DMS79 treated with DMSO at 0.1 percent for 48 hours (cell line): ENCODE results near the gene LTO1.

Experiments
- DNase-seq: peaks from one replicate; lab custom pipeline; 2025; lab: John Stamatoyannopoulos, UW

Gene LTO1

DNA sequence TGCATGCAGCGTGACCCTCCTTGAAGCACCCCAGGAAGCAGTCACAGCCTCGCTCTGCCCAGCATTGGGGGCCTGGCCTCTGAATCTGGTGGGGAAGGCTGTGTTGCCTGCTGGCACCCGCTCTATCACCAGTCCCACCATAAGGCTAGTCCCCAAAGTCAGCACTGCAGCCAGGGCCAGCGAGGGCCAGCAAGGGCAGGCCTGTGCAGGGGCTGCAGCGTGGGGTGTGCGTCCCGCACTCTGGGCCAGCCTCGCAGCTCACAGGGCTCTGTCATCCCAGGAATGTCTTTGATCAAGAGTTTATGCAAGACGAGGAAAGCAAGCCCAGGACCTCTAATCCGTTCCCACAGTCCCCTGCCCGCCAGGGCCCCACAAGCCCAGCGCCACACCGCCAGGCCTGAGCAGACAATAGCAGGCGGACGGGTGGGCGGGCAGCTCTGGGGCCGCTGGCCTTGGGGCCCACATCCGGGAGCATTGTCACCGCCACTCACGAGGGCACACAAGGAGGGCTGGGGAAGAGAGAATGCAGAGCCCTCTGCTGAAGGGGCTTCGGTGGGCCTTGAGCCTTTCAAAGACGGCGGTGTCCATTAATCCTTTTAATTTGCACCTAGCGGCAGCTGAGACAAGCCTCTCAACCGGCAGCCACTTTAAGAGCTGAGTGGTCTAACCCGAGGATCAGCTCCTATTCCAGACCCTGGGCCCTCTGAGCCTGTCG is 17.1 kb downstream of the LTO1 start:
- no peak for DNase-seq

DNA sequence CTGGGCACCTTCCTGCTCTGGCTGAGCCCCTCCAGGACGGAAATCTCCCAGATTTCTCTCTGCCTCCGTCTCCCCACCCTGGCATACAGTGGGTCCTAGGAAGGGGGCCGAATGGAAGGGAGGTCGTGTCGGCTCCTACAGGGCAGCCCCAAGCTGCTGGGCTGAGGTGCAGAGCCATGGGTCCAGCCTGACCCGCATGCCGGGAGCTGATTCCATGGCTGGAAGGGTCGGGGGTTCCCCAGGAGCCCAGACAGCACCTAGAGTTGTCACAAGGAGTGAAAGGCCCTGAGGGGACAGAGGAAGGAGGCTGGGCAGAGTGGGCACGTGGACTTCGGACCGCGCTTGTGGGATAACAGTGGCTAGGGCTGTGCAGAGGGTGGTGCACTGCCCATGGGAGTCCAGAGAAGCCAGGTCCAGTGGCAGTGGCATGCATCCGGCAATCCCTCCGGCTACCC is 17.7 kb downstream of the LTO1 start:
- no peak for DNase-seq

DNA sequence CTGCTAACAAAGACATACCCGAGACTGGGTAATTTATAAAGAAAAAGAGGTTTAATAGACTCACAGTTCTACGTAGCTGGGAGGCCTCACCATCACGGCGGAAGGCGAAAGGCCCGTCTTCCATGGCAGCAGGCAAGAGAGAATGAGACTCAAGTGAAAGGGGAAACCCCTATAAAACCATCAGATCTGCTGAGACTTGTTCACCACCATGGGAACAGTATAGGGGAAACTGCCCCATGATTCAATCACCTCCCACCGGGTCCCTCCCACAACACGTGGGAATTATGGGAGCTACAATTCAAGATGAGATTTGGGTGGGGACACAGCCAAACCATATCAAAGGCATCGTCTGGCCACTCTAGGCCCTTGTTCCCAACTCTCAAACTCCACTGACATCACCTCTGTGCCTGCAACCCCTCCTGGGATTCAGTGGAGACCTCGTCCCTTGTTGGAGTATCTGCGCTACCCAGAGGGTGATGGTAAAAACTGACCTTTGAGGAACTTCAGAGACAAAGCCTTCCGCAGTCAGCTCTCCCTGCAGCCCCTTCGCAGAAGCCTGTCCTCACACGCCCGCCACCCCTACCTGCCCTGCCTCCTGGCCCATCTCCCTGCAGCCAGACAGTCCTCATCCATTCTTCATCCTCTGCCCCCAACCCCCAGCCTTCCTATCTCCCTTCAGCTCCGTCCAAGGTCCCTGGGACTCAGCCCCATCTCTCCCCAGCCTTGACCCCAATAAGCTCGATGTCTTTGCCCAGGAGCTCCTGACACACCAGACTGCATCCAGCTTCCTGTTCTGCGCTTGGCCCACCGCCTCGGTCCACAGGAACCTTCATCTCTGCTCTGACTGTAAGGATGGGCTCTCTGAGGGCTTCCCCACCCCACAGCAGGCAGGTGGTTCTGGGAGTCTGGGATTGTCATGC is 18.4 kb downstream of the LTO1 start:
- DNase-seq, result no peak

DNA sequence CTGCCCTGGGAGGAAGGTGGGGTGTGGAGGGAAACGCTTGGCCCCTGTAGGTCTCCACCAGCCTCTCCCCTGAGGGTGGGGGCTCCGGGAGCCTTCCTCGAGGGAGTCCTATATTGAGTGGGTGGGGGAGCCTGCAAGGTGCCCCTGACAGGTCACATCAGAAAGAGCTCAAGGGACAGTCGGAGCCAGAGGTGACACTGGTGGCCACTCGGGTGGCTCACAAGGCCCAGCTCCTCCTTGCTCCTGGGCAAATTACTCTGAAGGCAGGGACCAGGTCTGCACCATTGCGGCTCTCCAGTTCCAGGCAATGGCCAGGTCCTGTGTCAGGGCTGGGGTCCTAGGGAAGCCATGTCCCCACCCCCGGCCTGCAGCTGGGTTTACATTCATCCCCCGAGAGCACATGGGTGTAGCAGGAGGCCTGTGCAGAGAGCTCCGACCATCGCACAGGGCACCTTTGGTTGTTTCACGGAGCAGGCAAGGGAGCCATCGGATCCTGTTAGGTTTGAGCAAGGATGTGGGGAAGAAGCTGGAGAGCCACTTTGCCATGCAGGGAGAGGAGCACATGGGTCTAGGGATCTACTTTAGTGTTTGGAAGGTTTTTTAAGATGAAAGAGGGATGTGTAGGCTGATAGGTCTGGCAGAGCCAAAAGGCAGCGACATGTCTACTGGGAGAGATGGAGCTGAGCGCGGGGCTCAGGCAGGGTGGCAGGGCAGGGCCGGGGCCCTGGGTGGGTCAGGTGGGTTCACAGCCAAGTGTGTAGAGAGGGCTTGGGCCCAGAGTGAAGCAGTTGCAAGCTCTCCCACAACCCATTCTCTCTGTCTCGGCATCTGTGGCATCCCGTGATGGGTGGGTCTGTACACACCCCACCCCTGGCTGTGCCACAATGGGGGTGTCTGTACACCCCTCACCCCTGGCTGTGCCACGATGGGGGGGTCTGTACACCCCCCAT is 19.4 kb downstream of the LTO1 start:
- DNase-seq, result no peak

DNA sequence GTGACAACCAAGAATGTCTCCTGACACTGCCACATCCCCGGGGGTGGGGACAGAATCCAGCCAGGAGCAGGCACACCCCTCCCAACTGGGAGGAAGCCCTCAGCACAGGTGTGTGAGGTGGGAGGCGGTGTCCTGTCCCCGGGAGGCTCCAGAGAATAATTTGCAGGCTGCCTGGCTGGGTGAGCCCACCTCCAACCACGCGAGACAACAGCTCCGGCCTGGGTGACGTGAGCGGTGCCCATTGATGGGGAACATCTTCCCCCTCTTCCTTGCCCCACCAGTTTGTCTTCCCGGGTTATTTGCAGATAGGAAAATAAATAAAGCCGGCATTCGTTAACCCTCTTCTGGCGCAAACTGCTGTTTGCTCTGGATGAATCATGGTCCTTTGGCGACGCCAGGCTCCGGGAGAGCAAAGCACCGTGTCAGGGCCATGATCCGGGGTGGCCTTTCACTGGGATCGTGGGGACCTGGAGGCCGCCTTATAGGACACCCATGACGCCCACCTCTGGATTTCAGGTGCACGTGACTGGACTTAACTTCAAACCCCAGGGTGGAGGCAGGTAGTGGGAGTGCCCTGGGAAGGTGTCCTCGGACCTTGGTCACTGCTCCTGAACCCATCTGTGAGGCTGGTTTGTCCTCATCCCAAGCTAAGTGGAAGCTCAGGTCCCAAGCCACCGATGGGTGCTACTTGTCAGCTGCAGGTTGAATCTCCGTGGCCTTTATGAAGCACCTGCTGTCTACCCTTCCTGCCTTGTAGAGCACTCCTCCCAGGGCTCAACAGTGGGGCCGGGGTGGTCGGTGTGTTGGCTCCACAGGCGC is 20.3 kb downstream of the LTO1 start:
- DNase-seq, result no peak

DNA sequence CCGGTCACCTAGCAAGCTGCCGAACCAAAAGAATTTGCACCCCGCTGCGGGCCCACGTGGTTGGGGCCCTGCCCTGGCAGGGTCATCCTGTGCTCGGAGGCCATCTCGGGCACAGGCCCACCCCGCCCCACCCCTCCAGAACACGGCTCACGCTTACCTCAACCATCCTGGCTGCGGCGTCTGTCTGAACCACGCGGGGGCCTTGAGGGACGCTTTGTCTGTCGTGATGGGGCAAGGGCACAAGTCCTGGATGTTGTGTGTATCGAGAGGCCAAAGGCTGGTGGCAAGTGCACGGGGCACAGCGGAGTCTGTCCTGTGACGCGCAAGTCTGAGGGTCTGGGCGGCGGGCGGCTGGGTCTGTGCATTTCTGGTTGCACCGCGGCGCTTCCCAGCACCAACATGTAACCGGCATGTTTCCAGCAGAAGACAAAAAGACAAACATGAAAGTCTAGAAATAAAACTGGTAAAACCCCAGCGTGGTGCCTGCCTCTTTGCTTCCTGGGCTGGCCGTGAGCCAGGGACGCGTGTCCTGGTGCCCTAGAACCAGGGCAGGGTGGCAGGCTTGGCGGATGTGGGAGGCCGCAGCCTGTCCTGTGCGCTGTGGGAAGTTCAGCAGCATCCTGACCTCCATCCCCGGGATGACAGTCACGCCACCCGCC is 21.0 kb downstream of the LTO1 start:
- DNase-seq, result no peak

DNA sequence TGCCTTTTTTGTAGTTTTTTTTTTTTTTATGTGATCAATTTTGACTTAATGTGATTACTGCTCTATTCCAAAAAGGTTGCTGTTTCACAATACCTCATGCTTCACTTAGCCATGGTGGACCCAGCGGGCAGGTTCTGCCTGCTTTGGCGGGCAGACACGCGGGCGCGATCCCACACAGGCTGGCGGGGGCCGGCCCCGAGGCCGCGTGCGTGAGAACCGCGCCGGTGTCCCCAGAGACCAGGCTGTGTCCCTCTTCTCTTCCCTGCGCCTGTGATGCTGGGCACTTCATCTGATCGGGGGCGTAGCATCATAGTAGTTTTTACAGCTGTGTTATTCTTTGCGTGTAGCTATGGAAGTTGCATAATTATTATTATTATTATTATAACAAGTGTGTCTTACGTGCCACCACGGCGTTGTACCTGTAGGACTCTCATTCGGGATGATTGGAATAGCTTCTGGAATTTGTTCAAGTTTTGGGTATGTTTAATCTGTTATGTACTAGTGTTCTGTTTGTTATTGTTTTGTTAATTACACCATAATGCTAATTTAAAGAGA is 21.7 kb downstream of the LTO1 start:
- DNase-seq, result no peak

DNA sequence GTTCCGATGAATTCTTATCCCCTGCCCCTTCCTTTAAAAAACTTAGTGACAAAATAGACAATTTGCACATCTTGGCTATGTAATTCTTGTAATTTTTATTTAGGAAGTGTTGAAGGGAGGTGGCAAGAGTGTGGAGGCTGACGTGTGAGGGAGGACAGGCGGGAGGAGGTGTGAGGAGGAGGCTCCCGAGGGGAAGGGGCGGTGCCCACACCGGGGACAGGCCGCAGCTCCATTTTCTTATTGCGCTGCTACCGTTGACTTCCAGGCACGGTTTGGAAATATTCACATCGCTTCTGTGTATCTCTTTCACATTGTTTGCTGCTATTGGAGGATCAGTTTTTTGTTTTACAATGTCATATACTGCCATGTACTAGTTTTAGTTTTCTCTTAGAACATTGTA is 22.2 kb downstream of the LTO1 start:
- DNase-seq, result no peak

DNA sequence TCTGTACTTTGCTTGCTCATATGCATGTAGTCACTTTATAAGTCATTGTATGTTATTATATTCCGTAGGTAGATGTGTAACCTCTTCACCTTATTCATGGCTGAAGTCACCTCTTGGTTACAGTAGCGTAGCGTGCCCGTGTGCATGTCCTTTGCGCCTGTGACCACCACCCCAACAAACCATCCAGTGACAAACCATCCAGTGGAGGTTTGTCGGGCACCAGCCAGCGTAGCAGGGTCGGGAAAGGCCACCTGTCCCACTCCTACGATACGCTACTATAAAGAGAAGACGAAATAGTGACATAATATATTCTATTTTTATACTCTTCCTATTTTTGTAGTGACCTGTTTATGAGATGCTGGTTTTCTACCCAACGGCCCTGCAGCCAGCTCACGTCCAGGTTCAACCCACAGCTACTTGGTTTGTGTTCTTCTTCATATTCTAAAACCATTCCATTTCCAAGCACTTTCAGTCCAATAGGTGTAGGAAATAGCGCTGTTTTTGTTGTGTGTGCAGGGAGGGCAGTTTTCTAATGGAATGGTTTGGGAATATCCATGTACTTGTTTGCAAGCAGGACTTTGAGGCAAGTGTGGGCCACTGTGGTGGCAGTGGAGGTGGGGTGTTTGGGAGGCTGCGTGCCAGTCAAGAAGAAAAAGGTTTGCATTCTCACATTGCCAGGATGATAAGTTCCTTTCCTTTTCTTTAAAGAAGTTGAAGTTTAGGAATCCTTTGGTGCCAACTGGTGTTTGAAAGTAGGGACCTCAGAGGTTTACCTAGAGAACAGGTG is 23.1 kb downstream of the LTO1 start:
- no peak for DNase-seq

DNA sequence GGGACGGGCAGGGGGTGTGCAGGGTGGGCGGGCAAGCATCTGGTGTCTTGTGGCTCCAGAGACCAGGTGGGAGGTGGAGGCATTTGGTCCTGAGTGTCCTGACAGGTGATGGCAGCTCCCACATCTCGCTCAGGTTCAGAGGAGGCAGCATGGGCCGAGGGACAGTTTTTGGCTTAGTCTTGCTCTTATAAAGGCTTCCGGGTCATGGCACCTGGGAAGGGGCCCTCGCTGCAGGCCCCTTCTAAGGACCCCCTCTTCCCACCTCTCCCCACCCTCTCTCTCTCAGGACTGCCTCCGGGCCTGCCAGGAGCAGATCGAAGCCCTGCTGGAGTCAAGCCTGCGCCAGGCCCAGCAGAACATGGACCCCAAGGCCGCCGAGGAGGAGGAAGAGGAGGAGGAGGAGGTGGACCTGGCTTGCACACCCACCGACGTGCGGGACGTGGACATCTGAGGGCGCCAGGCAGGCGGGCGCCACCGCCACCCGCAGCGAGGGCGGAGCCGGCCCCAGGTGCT is 24.3 kb downstream of the LTO1 start:
- no peak for DNase-seq

DNA sequence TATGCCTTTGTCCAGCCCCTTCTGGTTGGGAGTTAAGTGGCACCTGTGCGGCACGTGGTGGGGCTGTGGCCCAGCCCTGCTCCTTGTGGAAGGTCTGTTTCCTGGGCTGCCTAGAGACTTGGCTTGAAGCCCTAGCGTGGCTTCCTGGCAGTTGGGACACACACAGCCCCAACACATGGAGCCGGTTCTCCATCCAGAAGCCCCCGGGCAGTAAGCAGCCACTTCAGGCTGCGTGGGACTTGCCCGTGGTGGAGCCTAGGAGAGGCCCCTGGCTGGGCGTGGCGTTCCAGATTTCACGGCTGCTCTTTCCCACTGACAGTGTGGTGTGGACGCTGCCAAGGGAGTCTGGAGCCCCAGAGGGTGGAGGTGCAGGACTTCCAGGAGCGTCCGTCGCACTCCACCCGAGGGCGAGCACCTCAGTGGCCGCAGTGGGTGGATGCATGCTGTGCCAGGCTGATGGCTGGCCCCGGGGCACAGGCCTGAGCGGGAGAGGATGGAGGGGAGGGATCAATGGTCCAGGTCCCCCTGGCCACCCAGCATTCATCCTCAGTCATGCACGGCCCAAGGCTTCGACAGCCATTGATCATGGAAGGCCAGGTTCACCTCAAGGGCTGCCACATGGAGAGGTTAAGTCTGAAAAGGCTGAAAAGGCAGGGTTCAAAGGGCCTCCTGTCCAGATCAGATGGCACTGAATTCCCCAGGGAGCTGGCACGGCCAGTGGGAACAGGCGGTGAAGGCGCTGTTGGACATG is 24.9 kb downstream of the LTO1 start:
- no peak for DNase-seq

DNA sequence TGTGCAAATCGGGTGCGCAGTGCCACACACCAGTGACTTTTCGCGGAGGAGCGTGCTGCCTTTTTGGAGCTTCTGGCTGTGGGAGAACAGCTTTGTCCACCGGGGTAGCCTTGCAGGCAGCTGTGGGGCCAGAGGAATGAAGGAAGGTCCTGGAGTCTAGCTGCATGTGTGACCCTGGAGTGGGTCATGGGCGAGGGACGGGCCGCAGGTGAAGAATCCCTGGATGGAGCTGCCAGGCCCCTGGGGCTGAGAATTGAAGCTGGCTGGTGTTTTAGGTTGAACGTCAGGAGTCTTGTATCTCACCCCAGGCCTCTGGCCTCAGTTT is 25.6 kb downstream of the LTO1 start:
- no peak for DNase-seq

DNA sequence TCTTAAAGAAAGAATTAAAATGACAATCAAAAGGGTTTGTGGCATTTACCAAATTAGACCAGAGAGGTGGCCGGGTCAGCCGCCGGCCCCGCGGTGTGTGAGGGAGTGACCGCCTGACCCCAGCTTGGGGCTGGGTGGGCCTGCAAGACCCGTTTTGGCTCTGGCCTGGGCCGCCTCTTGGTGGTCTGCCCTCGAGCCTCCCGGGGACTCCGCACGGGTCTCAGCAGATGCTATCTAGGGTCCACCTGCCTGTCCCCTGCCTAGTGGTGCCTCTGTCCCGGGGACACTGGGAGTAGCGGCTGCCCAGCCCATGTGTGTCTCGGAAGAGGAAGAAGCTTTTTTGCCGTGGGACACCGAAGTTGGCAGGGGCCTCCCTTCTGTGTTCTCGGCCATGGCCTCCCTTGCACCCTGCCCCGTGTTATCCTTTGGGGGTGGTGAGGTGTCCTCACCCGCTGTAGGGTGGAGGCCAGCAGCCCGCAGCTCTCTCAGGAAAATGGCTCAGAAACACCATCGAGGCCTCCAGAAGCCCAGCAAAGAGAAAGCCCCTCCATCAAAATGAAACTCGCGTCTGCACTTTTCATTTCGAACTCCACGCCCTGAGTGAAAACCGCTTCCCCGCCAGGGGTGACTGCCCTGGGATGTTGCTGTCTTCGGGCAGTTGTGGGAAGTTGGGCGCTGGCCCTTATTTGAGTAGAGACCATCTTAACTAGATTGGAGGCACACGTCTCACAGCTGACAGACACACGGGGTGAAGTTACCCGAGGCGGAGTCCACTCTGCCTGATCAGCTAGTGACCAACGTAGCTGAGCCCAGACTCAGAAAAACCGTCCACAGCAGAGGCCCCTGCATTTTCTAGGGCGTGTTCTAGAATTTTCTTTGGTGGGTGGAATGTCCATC is 26.2 kb downstream of the LTO1 start:
- no peak for DNase-seq

DNA sequence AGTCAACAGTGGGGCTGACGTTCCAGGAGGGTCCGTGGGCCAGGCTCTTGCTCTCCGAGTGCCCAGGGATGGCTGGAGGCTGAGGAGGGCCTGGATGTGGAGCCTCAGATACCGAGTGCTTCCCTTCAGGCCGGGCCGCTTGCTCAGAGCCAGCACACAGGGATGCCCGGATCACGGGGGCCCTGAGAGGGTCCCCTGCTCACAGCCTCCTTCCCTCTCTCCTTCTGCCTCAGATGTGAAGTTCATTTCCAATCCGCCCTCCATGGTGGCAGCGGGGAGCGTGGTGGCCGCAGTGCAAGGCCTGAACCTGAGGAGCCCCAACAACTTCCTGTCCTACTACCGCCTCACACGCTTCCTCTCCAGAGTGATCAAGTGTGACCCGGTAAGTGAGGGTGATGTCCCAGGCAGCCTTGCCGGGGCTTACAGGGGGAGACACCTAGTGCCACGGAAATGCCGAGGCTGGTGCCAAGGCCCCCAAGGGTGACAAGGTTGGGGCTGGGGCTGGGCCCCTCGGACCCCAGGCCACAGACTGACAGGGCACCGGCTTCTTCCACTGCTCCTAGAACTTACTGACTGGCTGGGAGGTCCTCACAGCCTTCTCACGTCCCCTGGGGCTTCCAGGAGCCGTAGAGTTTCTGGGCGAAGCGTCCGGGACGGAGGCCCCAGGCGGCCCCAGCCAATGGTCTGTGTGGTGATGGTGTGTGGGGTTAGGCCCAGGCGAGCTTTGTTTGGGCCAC is 27.2 kb downstream of the LTO1 start:
- no peak for DNase-seq

DNA sequence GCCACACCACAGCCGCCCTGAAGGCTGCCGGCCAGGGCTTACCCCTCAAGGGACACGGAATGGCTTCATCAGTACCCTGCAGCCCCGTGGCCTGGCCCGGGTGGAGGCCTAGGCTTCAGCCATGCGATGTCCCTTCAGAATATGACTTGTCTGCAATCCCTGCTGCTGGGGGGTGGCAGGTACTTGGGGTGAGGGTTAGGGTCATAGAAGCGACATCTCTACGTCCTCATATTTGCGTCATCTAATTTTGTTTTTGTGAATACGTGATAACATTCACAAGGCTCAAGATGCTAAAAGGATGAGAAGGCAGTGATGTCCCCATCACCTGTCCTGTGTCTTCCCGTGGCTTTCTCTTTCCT is 27.8 kb downstream of the LTO1 start:
- no peak for DNase-seq

DNA sequence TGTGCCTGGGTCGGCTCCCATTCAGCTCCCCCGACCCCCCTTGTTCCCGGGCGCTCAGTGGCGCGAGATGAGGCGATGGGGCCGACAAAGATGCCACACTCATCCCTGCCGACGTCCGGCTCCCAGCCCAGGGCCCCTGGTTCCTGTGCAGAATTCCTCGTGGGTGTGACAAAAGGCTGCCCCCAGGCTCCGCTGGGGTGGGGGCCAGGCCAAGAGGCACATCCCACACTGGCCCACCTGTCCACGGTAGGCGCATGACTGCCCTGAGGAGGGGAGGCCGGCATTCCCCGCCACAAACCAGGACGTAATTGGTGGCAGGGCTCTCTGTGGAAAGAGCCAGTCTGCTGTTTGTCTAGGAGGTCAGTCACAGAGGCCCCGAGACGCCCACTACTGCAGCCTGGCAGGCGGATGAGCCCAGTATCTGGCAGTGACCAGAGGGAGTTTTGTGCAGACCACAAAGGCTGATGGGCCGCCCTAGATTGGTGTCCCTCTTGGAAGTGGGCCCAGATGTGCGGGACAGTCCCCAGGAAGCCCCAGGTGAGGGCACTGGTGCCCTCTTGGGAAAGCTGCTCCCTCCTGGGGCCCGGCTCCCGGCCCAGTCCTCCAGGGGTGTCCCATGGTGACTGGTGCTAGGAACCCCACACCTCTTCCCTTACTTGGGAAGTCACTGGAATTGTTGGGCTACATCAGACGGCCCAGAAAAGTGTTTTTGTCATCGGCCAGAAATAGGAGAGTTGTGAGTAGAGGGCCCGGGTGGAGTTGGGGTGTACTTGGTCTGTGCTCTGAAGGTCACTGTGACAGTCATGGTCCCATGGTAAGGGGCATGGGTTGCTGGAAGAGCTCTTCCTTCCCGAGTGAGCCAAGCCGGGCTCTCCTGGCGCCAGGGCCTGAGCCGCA is 28.4 kb downstream of the LTO1 start:
- DNase-seq, result no peak
